Amniotic stem cell (primary cell): Measurements from ENCODE around the gene DPEP3.

Experiments used
- DNase-seq: peaks from one replicate; lab custom pipeline; 2025; lab: John Stamatoyannopoulos, UW

The DPEP3 gene

DNA sequence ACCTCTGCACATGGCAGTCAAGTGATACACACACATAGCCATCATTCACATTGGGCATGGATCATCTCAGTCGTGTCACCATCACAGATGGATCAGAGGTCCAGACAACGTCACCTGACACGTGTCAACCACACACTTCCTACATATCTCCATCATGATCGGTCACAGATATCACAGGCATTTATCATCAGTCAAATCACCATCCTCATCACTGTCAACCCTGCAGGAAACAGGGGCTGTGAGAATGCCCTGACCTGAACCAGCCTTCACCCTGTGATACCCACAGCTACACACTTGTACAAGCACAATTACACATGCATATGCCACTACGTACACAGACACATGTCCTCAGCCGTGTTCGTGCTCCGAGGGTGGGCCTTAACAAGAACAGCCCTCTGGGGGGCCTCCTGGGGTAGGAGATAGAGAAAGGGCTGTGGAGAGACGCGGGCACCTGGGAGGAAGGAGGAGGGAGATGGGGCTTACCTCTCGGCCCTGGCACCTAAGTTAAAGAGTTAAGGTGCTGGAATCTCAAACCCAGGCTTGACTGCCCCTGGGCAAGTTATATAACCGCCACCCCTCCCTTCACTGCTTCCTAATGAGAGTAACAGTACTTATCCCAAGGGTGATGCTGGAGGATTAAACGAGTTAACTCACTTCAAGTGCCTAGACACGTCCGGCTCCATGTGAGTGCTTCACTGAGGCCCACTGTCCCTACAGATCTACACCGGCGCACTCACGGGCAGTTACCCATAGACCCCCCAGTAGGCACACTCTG lies 12.9 kb downstream of the DPEP3 start:
- no peak for DNase-seq

DNA sequence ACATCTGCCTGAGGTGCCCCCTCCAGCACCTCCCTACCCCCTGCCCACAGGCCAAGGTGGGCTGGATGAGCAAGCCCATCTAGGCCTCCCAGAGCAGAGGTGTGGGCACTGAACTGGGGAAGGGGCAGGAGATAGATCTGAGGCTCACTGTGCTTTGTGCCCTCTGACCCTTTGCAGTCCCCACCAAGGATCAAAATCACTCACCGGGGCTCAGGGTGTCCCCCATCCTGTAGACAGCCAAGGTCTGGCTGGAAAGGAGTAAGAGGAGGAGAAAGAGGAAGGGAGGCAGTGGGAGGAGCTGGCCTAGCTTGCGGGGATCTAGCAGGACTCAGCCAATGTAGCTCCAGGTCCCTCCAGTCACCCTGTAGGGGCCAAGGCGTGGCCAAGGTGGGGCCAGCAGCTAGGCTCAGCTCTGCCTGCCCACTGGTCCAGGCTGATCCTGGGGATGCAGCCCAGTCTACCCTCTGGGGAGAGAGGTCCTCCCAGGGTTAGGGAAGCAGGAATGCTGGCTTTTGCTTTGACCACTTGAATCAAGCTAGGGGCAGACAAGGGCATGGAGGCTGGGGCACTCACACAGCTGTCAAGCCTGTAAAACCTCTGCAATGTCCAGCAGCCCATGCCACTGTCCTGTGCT lies 13.6 kb downstream of the DPEP3 start:
- DNase-seq: no peak

DNA sequence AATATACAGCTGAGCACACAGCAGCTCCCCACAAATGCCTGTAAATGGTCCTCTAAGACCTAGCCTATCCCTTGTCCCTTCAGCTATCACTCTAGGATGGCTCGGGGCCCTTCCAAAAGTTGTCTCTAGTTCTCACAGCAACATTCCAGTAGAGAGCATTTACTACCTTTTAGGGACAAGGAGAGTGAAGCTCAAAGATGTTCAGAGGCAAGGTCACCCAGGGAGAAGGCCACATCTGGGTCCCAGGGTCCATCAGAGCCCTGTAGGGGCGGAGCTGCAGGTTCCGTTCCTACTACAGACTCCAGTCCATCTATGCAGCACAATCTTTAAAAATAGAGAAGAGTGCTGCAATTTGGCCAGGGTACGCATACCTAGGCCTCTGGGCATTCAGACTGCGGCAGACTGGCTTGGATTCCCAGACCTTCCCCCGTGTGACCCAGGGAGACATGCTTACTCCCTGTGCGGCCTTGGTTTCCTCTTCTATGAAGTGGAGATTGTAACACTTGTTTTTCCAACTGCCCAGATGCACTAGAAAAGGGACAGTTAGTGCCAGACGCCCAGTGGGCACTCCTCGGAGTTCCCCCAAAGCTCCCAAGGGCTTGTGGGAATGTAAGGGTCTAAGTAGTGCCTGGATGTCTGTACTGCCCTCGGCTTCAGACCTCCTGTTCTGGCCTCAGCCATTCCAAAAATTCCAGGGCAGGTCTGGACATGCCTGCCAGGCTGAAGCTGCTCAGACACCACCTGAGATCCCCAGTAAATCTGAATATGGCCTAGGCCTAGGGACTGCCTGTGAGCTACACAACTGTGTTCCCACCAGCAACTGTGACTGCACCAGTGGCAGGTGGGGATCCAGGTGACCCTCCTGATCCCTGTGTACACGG lies 14.4 kb downstream of the DPEP3 start:
- no peak for DNase-seq

DNA sequence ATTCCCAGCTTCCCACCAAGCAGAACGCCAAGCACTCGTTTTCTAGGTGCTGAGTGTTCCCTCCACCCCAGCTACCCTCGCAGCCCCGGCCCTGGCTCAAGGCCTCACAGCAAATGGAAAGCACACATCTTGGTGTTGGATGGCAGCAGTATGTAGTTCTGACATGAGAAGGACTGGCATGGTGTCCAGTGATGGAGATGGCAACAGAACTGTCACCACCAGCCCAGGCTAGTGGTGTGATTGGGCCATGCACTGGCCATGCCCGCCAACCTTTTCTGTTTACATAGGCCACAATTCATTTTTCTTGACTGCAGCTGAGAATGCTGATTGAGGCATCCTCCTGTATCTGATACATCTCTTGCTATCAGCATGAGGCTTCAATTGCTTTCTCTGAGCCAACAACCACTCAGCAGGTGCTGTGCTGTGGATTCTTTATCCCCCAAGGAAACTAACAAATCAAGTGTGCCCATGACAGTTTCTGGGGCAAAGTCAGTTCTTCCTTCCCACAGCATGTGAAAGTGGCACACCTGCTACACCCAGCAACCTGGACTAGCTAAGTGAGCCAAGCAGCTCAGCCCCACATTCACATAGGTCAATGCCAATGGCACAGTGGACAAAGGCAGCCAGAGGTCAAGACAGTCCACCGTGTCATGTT lies 15.7 kb downstream of the DPEP3 start:
- DNase-seq: no peak

DNA sequence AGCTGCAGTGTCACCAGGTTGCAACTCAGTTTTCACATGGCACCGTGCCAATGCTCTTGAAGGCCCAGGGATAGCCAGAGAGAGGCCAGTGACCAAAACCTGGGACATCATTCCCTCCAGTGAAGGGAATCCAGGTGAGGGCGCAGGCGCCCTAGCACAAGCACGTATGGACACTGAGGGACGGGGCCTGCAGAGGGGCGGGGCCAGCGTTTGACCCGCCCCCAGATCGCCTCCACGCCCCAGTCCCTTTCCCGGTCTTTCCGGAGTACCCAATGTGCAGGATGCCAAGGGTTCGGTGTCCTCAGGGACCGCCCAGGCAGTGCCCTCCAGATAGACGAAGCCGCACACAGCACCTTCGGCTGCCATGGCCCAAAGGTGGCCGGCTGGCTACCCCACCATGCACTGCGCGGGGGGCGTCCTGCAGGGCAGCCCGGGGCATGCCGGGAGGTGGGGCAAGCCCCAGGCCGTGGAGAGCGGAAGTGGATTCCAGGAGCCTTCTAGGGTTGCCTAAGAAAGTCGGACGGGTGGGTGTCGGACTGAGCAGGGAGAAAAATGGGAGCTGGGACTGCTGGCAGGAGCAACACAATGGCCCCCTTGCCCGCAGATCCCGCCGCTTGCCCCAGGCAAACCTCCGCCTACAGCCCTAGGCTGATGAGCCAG lies 16.5 kb downstream of the DPEP3 start:
- DNase-seq: no peak

DNA sequence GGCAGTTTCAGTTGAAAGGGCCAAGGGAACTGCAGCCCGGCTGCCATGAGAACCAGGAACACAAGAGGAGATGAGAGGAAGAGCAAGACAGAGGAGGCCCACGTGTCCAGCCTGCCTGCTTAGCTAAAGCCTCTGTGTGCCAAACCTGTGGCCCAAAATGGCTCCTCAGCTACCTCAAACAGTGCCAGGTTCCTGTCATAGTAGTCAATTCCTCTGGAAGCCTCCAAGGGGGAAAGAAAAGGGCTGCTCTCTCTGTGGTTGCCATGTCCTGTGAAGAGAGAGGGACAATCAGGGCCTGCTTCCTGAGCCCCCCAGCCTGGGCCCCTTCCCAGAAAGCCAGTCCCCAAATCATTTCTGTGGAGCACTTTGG lies 17.0 kb downstream of the DPEP3 start:
- DNase-seq: no peak

DNA sequence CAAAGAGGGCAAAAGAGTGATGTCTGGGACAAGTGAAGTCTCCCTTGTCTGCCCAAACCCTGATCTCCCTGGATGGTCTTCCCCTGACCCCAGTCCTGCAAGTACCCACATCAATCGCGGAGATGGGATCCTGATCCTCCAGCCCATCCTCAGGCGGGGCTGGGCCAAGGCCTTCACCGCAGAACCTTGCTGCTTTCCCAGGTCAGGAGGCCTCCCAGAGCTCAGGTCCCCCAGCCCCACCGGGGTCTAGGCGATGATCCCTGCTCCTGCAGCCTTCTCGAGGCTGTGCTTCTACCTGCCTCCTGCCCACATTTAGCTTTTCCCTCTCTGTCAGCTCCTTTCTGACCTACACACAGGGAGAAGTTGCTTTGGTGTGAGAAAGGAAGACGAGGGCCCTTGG lies 18.2 kb downstream of the DPEP3 start:
- no peak for DNase-seq

DNA sequence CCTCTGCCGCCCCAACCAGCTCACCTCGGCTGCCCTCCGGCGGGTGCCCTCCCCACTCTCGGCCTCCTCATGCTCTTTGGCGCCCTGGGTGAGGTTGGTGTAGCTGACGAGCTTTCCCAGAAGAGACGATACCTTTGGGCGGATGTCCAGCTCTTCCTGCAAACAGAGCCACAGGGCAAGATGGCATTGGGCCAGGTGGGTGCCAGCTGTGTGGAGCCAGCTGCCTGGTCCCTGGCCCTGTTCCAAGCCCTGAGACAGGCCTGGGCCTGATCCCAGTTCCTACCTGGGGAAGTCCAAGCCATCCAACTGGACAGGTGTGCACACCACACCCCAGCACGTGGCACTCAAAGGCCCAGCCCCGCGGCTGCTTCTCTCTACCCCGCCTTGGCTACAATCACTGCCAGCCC lies 18.7 kb downstream of the DPEP3 start:
- no peak for DNase-seq

DNA sequence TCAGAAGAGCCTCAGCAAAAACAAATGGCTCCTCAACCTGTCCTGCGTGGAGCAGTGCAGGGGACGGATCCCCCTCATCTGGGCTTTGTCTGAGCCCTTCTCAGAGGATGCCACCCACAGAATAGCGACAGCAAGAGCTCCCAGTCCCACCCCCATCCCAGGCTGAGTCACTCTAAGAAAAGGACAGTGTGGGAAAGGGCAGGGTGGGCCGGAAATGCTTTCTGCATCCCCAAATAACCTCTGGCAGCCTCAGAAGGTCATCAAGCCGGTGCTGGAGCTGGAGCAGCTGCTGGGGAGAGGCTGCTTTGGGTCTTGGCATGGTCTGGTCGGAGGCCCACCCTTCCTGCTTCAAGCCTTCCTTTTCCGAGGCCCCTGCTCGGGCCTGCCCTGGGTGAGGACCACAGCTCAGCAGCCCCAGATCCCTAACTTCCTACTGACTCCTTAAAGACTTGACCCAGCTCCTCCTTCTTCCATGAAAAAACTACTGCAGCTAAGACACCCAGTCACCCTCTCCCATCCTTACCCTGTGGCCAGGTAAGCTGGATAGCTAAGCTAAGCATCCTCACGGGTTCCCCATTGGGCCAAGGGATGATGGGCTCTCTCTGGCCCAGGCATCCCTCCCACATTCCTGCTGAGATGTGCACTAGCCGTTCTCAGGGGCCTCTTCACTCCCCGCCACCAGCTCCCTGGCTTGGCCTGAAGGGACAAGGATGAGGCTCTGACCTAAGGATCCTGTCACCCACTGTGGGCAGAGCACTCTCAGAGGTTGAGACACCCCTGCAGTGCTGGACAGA lies 20.6 kb downstream of the DPEP3 start:
- DNase-seq: peak; percentile 30

DNA sequence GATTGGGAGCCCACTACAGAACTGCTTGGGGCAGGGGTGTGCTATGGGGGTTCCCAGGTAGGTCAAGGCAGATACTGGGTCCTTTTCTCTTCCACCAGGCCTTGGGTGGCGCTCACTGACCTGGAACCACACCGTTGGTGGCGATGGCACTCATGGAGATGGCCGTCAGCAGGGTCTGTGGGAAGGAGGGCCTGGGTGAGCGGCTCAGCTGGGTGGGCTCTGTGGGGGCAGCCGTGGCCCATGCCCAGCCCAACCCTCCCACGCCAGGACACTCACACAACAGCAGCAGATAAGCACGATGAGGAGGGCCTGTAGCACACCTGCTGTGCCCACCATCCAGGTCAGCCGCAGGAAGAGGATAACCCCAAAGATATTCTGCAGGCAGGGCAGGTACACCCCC lies 22.7 kb downstream of the DPEP3 start:
- DNase-seq: no peak

DNA sequence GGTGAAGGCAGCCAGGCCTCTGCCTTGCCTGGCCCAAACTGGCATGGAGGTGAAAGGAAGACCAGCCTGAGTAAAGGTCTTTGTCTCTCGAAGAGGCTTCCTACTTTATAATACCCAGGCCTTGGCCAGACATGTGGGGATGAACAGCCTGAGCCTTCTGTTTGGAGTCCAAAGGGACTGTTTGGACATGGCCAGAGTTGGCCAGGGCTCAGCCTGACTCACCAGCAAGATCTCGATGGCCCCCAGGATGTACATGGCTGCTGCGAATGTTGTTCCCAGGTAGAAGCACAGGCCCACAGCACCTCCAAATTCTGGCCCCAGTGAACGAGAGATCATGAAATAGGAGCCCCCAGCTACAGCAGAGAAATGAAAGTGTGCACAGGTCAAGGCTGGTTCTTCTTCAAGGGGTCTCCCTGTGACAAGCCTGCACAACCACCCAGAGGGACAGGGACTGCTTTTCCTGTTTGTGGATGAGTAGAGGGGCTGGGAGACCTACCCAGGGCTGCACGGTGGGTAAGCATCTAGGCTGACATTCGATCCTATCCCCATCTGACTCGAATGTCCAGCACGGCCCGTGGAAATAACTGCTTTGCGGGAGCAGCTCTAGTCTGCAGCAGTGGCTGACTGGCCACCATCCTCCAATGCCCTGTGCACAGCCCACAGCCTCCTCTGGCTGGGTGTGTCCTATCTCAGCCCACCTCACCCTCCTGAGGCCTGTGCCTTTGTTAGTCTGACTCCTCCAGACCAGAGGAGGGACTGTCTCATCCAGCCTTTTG lies 25.7 kb downstream of the DPEP3 start:
- DNase-seq: no peak

DNA sequence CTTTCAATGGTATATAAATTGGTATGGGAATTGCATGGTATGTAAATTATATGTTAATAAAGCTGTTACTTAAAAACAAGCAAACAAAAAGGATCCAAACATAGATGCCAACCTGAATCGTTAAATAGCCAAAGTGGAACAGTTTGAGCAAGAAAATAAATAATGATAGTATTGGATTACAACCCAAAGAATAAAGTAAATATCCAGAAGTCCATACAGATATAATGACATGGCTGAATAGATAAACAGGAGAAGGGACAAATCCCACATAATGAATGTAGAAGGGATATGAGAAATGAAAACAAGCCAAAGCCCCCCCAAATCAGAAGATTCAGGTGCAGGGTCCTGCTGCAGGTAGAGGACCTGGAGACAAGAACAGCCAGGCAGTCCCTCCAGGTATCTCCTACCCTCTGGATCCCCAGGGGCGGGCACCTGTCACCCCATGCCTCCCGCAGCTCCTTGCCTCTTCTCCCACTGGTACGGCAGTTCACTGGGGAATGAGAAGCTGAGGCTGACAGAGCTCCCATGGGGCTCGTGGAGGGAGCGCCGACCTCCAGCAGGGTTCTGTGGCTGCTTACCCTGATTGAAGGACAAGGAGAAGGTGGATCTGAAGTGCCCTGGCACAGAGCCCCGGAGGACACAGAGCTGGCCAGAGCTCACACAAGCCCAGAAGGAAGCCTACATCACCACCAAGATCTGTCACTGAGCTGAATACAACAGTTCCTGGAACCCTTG lies 26.5 kb downstream of the DPEP3 start:
- DNase-seq: no peak

DNA sequence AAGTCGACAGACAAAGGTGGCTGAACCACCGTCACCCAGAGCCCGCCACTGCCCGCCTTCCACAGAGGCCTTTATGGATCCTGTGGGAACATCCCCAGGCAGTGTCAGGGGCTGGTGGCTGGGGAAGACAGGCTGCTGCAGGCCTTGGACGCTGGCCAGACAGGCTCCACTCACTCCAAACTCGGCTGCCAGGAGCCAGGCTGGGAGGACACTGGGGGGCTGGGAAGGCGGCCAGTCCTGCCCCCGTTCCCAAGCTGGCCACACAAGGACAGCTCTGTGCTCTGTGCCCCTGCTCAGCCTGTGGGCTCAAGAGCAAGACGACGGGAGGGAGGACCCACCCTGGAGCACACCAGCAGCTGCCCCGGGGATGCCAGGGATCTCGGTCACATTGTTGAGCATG lies 28.8 kb downstream of the DPEP3 start:
- DNase-seq: no peak

DNA sequence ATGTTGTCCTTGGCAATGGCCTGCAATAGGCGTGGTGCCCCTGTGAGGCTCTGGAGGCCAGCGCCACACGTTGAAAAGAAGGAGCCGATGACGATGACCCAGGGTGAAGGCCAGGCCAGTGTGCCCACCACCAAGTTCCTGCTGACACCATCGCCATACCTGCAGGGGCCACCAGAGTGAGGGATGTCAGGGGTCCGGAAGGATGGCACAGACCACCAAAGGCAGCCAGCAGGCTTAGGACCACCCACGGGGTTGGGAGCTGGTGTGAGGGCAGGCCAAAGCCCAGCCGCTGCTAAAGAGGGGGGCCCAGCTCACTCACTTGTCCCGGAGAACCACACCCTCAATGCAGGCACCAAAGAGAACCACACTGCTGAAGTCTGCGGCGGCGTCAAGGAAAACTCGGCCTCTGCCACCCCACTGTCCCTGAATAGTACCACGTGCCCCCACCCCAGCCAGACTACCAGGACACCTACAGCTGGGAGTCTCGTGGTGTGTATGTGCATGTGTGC lies 29.9 kb downstream of the DPEP3 start:
- no peak for DNase-seq

DNA sequence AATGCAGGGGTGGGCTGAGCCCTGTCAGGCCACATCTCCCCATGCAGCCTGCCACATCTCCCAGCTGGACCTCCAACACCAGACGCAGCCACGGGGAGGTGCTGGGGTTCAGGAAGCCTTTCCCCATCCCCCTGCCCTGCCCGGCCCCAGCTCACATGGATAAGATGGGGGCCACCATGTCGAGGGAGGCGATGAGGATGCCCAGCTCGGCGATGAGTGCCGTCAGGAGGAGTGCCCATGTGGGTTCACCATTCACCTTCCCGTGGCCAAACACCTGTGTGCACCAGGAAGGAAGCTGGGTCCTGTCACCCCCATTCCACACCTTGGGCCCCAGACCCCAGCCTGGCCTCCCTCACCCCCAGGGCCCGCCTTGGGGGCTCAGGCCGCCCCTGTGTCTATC lies 30.7 kb downstream of the DPEP3 start:
- no peak for DNase-seq

DNA sequence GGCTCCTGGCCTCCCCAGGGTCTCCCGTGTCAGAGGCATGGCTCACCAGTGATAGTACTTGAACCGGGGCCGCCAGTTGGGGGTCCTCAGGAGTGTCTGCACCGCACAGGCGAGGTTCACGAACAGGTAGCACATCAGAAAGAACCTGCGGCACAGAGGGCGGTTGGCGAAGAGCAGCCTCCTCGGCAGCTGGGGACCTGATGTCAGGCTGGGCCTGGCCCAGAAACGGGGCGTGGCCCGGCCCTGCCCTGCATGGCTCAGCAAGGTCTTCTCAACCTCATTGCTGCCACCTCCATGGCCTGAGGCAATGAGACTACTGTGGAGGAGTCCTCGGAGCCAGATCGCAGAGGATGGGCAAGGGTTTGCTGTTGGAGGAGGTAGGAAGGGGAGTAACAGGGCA lies 32.3 kb downstream of the DPEP3 start:
- no peak for DNase-seq

DNA sequence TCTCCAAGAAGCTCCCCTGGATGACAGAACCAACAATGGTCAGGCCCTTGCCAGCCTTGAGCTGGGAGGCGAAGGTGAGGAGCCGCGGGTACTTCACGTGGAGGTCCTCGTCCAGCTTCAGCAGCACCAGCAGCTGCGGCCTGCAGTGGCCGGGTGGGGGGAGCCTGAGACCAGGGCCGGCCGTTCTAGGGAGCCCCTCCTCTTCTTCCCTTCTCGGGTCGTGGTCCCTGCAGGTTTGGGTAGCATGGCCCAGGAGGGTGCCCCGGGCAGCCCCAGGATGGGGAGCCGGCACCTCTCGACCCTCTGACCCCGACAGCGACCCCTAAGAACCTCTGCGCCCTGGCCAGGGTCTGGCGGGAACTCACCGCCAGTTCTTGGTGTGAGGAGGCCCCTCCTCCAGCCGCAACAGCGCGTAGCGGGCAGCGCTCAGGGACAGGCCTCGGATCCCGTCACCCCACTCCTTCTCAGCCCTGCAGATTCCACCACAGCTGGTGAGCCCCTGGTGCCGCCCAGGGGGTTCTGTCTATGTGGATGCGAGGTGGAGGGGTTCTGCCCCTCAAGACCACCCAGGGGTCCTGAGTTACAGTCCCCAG lies 33.2 kb downstream of the DPEP3 start:
- no peak for DNase-seq

DNA sequence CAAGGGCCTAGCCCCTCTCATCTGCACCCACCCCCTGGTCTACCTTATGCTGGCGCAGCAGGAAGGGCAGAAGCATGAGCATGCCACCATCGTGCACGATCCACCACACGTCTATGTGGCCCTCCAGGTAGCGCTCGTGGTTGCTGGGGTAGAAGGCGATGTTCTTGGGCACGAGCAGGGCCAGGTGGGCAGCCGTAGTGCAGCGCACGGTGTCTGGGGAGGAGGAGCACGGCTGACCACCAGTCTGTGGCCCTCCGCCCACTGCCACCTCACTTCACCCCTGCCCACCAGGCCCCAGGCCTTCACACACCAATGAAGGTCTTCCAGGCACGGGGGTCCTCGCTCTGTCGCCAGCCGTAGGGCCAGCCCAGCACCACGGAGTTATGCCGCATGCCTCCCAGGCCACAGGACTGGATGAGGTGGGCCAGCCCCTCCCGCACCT lies 34.1 kb downstream of the DPEP3 start:
- no peak for DNase-seq

DNA sequence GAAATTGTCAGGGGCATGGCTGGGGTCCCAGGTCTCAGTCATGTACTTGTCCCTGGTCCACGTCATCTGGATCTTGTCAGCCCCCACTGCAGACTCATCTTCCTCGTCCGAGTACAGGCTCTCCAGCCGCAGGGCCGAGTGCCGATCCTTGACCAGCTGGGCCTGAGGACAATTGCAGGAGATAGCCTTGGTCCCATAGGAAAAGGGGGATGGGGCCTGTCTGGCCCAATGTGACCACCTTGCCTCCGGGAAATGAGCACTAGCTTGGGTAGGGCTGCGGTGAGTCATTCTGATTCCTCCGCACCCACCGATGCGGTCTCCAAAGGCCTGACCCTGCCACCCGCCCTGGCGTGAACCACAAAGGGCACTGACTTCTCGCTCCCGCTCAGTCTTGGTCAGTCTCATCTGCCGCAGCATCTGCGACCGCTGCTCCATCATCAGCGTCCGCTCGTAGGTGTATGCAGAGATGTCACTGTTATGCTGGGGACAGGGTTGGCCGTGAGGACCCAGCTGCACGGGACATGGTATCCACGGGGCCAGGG lies 34.8 kb downstream of the DPEP3 start:
- DNase-seq: no peak
